A549 (cell line): Measurements from ENCODE around the gene CDHR1. TPM values are rescaled to one million over a fixed set of nuclear protein-coding genes. Genes with fewer than 3 reads are reported as not detected.

Source experiments
- ATAC-seq, 2 experiments: fragments of 200-7000 bp in 1 of 2; fragments of >200 bp in 1 of 2; cut with Nextera tagmentation in 1 of 2; cut with Tn5 transposase in 1 of 2; 3 replicates each; pipeline versions ENCODE4 v1.8.0 to v1.9.1; 2018 to 2020; ENCODE audit warnings: mild to moderate bottlenecking in 1 of 2, moderate library complexity in 1 of 2
- CTCF ChIA-PET: fragments of 300-600 bp; sonication (Branson Sonifier 250); formaldehyde crosslinking; extraction: SDS; loops from one replicate; lab custom pipeline; 2021; ENCODE audit warnings: antibody characterized with exemption, inconsistent platforms; lab: Yijun Ruan, JAX
- POLR2A ChIA-PET: fragments of 350-600 bp; formaldehyde crosslinking; extraction: SDS; loops from one replicate; lab custom pipeline; 2021; ENCODE audit warnings: antibody characterized with exemption, inconsistent platforms; lab: Yijun Ruan, JAX
- DNase-seq, 2 experiments: peaks; one replicate each; pipeline versions ENCODE4 v3.0.0 to v3.0.0-alpha.2; 2011 to 2016; ENCODE audit warnings: low read depth in 1 of 2, low spot score in 1 of 2
- FAIRE-seq: peaks from 2 replicates; lab custom pipeline; 2011; peaks lifted over from hg19 to GRCh38; lab: Jason Lieb, UNC
- H3K27ac ChIP-seq, 2 experiments: fragments of >200 bp; sonication (Bioruptor Twin); formaldehyde crosslinking; 3 replicates each; pipeline ENCODE4 v1.5.1; 2016 to 2017
- H3K4me1 ChIP-seq: fragments of >200 bp; sonication (Bioruptor Twin); formaldehyde crosslinking; 3 replicates; pipeline ENCODE4 v1.6.1; 2016
- H3K4me2 ChIP-seq: fragments of >200 bp; sonication (Bioruptor Twin); formaldehyde crosslinking; 3 replicates; pipeline ENCODE4 v1.6.1; 2016
- H3K4me3 ChIP-seq: fragments of >200 bp; sonication (Bioruptor Twin); formaldehyde crosslinking; 3 replicates; pipeline ENCODE4 v1.5.1; 2016
- H3K9me3 ChIP-seq: fragments of >200 bp; sonication (Bioruptor Twin); formaldehyde crosslinking; 3 replicates; pipeline ENCODE4 v1.6.1; 2016
- CEBPB ChIP-seq, 2 experiments: fragments of >200 bp in 1 of 2; sonication (Bioruptor Twin) in 1 of 2; formaldehyde crosslinking in 1 of 2; IDR thresholded peaks; 2 replicates each; pipeline ENCODE4 v1.6.1; 2012 to 2016
- CHD4 ChIP-seq: fragments of 200-600 bp; sonication (generic); IDR thresholded peaks from 2 replicates; pipeline ENCODE4 v1.6.1; 2016; ENCODE audit warnings: antibody characterized with exemption, mild to moderate bottlenecking, borderline replicate concordance
- FOSL2 ChIP-seq, 2 experiments: fragments of 450-650 bp in 1 of 2; fragments of >200 bp in 1 of 2; sonication (Bioruptor Twin) in 1 of 2; formaldehyde crosslinking; IDR thresholded peaks; 2 replicates each; pipeline versions ENCODE4 v1.5.0 to v1.6.1; 2016 to 2020; ENCODE audit warnings: mild to moderate bottlenecking in 1 of 2, moderate library complexity in 1 of 2
- HOXA7 ChIP-seq: fragments of 250-450 bp; sonication (Bioruptor Pico); IDR thresholded peaks from 2 replicates; pipeline ENCODE4 v1.5.0; 2020; ENCODE audit warnings: mild to moderate bottlenecking, moderate library complexity
- HOXB13 ChIP-seq: fragments of 250-450 bp; sonication (Bioruptor Pico); IDR thresholded peaks from 2 replicates; pipeline ENCODE4 v1.5.0; 2020; ENCODE audit warnings: low read depth, mild to moderate bottlenecking, moderate library complexity
- KDM1A ChIP-seq: fragments of 200-600 bp; sonication (generic); IDR thresholded peaks from 2 replicates; pipeline ENCODE4 v1.6.1; 2016; ENCODE audit warnings: low read depth, mild to moderate bottlenecking
- KDM5A ChIP-seq: fragments of 200-600 bp; sonication (generic); IDR thresholded peaks from 2 replicates; pipeline ENCODE4 v1.6.1; 2016; ENCODE audit warnings: antibody characterized with exemption, mild to moderate bottlenecking
- MAZ ChIP-seq: fragments of 150-350 bp; IDR thresholded peaks from 2 replicates; pipeline ENCODE4 v1.6.1; 2014; ENCODE audit warnings: antibody characterized with exemption, low read depth, low read length, borderline replicate concordance
- NFE2L2 ChIP-seq: fragments of 150-350 bp; conservative IDR thresholded peaks from 2 replicates; pipeline ENCODE4 v1.6.1; 2014; ENCODE audit warnings: low read length
- NR3C1 ChIP-seq: fragments of >200 bp; sonication (Bioruptor Twin); formaldehyde crosslinking; IDR thresholded peaks from 3 replicates; pipeline ENCODE4 v1.6.1; 2017
- PHF8 ChIP-seq: fragments of 200-600 bp; sonication (generic); IDR thresholded peaks from 2 replicates; pipeline ENCODE4 v1.6.1; 2016; ENCODE audit warnings: low read depth, mild to moderate bottlenecking, antibody characterized with exemption, moderate library complexity, borderline replicate concordance
- POLR2AphosphoS2 ChIP-seq: conservative IDR thresholded peaks from 2 replicates; pipeline ENCODE4 v1.6.1; 2012; ENCODE audit warnings: low read length, improper control_type of control experiment, inconsistent platforms
- RARB ChIP-seq: fragments of 250-450 bp; sonication (Bioruptor Pico); IDR thresholded peaks from 2 replicates; pipeline ENCODE4 v1.8.0; 2021; ENCODE audit warnings: mild to moderate bottlenecking, moderate library complexity
- RFX5 ChIP-seq: fragments of 450-650 bp; IDR thresholded peaks from 2 replicates; pipeline ENCODE4 v1.7.1; 2014; ENCODE audit warnings: antibody characterized with exemption, mild to moderate bottlenecking, moderate library complexity
- RNF2 ChIP-seq: fragments of 200-600 bp; sonication (generic); IDR thresholded peaks from 2 replicates; pipeline ENCODE4 v1.6.1; 2016; ENCODE audit warnings: low read depth, mild to moderate bottlenecking, antibody characterized with exemption, moderate library complexity, borderline replicate concordance
- SREBF2 ChIP-seq: fragments of 450-650 bp; IDR thresholded peaks from 2 replicates; pipeline ENCODE4 v1.6.1; 2014; ENCODE audit warnings: mild to moderate bottlenecking, moderate library complexity
- ZSCAN20 ChIP-seq: fragments of 250-450 bp; sonication (Bioruptor Pico); IDR thresholded peaks from 2 replicates; pipeline ENCODE4 v1.8.0; 2022; ENCODE audit warnings: mild to moderate bottlenecking, moderate library complexity
- WGBS: methylation state at CpG from one replicate; pipeline ENCODE4 v1.1.6; 2017; ENCODE audit errors: missing lambda C conversion rate; 5-methylcytosine and 5-hydroxymethylcytosine counted together
- polyA plus RNA-seq, 4 experiments: library from polyadenylated mRNA; depleted of rRNA in 3 of 4; stranded (reverse); fragments of >200 nt; fragmentation: RNase III in 1 of 4; extraction: RNeasy Plus Mini Kit Qiagen cat#74134 plus additional on column Dnase treatment in 1 of 4; gene quantifications; 2 replicates in 3 of 4; 3 replicates in 1 of 4; pipeline ENCODE4 v1.2.3, GENCODE V29; 2011 to 2017
- TF ChIP-seq, protein P1 (sequence below): fragments of >200 bp; sonication (Bioruptor Twin); formaldehyde crosslinking; IDR thresholded peaks from 3 replicates; pipeline ENCODE4 v1.6.1; 2016
- TF ChIP-seq, protein P2 (sequence below): IDR thresholded peaks from 2 replicates; pipeline ENCODE4 v1.6.1; 2012; ENCODE audit warnings: low read depth, borderline replicate concordance
- TF ChIP-seq, protein P3 (sequence below): fragments of 200-600 bp; sonication (generic); IDR thresholded peaks from 2 replicates; pipeline ENCODE4 v1.6.1; 2016; ENCODE audit warnings: antibody characterized with exemption, mild to moderate bottlenecking, moderate library complexity

CDHR1 gene
- polyA plus RNA-seq, 2 of the 4 experiments (the other 2 are of a cell fraction) = 0.04 to 0.09 TPM

DNA sequence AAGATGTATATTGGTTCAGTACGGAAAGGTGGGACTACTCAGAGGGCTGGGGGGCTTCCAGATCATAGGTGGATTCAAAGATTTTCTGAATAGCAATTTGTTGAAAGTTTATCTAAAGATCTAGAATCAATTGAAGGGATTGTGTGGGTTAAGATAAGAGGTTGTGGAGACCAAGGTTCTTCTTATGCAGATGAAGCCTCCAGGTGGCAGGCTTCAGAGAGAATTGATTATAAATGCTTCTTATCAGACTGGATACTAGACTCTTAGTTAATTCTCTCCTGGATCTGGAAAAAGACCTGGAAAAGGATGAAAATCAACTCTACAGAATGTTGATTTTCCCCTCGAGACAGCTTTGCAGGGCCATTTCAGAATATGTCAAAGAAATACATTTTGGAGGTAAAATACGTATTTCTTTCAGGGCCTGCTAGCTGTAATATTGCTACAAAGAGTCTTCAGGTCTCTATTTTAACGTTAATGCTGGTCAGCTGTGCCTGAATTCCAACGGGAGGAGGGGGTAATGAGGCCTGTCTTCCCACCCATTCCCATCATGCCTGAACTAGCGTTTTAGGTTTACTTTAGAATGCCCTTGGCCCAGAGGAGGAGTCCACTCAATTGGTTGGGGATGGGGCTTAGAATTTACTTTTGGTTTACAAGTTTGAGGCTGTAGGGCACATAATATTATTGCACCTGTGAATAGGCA, 33.5 kb upstream of the CDHR1 start:
- no peak overlapping the region for H3K27ac ChIP-seq
- H3K4me3 ChIP-seq = no peak overlapping the region
- no peak for TF ChIP-seq KDM5A
- TF ChIP-seq HOXB13 (CRISPR knock-in tag) = no peak
- no peak for TF ChIP-seq CHD4
- 51% methylated on average over 6 of the region's 6 CpGs for WGBS
- CTCF ChIA-PET = interaction anchor here (1.1 to 2.1 kb wide), 3 partner anchors 12 to 96 kb away, joined by 3 to 11 read pairs (median 5); no protein-coding TSS in a partner anchor
- no peak for DNase-seq
- no peak for FAIRE-seq
- no peaks in the 10 kb centered on the region for H3K4me1 ChIP-seq
- no peak for ATAC-seq
- POLR2A ChIA-PET = no interaction called here
- H3K4me2 ChIP-seq = no peak overlapping the region
- H3K9me3 ChIP-seq = no peaks in the 10 kb centered on the region

DNA sequence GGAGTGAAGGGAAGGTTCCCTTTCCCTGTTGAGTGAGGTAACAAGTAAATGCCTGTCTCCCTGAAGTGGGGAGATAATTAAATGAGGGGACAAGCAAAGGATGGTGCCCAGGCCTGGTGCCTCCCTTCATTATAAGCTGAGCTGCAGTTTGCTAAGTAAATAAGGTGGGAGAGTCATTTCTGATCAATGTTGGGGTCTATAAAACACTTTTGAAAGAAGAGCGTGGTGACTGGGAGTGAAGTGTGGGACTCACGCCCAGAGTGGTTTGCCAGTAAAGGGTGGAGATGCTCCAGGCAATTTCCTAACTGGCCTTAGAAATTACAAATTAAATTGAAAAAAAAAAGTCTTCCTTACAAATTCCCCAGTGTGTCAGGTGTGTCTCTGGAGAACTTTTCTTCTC, 30.3 kb upstream of the CDHR1 start:
- H3K4me3 ChIP-seq = no peak overlapping the region
- H3K4me1 ChIP-seq = no peaks in the 10 kb centered on the region
- DNase-seq = no peak
- ChIA-PET POLR2A (no interaction called here), CTCF (interaction anchor here (0.7 to 1.4 kb wide), 2 partner anchors 15 to 28 kb away, joined by 3 to 4 read pairs; no protein-coding TSS in a partner anchor)
- no peak for TF ChIP-seq RARB (CRISPR knock-in tag)
- no peak for TF ChIP-seq ZSCAN20
- no peak for TF ChIP-seq SREBF2
- TF ChIP-seq, protein P1, sequence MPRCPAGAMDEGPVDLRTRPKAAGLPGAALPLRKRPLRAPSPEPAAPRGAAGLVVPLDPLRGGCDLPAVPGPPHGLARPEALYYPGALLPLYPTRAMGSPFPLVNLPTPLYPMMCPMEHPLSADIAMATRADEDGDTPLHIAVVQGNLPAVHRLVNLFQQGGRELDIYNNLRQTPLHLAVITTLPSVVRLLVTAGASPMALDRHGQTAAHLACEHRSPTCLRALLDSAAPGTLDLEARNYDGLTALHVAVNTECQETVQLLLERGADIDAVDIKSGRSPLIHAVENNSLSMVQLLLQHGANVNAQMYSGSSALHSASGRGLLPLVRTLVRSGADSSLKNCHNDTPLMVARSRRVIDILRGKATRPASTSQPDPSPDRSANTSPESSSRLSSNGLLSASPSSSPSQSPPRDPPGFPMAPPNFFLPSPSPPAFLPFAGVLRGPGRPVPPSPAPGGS = no peak
- no peak for TF ChIP-seq NFE2L2
- no peak for TF ChIP-seq RNF2
- TF ChIP-seq HOXA7 (CRISPR knock-in tag) = no peak
- 81% methylated on average over 2 of the region's 2 CpGs for WGBS
- H3K4me2 ChIP-seq = no peak overlapping the region
- FAIRE-seq = no peak
- ATAC-seq = no peak
- no peak overlapping the region for H3K27ac ChIP-seq
- H3K9me3 ChIP-seq = no peaks in the 10 kb centered on the region

DNA sequence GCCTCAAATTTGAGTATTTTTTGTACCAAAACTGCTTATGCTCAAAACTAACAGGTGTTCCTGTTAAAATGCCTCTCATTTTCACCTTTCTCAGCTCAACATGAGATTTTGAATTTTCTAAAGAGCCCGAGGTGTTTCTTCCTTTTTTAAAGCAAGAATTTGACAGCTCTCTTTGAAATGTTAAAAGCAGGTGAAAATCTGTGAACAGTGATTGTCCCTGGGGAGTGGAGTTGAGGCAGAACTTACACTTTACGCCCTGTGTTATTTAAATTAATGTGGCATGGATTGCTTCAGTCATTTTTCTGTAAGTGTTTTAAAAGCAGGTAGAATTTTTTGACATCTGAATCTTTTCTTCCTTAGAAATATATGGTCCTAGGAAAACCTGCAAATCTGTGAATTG, 29.9 kb upstream of the CDHR1 start:
- Histone ChIP-seq H3K4me3 (no peak overlapping the region), H3K27ac (no peak overlapping the region), H3K4me2 (no peak overlapping the region), H3K9me3 (no peaks in the 10 kb centered on the region), H3K4me1 (no peaks in the 10 kb centered on the region)
- ChIA-PET POLR2A (no interaction called here), CTCF (interaction anchor here (0.7 kb wide), 1 partner anchor 29 kb away, joined by 3 read pairs; no protein-coding TSS in a partner anchor)
- no peak for DNase-seq
- TF ChIP-seq PHF8 = no peak
- no peak for TF ChIP-seq NR3C1
- no peak for TF ChIP-seq CEBPB (IDR thresholded peaks at IDR 0.05)
- TF ChIP-seq, protein P2, sequence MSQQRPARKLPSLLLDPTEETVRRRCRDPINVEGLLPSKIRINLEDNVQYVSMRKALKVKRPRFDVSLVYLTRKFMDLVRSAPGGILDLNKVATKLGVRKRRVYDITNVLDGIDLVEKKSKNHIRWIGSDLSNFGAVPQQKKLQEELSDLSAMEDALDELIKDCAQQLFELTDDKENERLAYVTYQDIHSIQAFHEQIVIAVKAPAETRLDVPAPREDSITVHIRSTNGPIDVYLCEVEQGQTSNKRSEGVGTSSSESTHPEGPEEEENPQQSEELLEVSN = no peak
- TF ChIP-seq, protein P3, sequence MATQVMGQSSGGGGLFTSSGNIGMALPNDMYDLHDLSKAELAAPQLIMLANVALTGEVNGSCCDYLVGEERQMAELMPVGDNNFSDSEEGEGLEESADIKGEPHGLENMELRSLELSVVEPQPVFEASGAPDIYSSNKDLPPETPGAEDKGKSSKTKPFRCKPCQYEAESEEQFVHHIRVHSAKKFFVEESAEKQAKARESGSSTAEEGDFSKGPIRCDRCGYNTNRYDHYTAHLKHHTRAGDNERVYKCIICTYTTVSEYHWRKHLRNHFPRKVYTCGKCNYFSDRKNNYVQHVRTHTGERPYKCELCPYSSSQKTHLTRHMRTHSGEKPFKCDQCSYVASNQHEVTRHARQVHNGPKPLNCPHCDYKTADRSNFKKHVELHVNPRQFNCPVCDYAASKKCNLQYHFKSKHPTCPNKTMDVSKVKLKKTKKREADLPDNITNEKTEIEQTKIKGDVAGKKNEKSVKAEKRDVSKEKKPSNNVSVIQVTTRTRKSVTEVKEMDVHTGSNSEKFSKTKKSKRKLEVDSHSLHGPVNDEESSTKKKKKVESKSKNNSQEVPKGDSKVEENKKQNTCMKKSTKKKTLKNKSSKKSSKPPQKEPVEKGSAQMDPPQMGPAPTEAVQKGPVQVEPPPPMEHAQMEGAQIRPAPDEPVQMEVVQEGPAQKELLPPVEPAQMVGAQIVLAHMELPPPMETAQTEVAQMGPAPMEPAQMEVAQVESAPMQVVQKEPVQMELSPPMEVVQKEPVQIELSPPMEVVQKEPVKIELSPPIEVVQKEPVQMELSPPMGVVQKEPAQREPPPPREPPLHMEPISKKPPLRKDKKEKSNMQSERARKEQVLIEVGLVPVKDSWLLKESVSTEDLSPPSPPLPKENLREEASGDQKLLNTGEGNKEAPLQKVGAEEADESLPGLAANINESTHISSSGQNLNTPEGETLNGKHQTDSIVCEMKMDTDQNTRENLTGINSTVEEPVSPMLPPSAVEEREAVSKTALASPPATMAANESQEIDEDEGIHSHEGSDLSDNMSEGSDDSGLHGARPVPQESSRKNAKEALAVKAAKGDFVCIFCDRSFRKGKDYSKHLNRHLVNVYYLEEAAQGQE = no peak
- no peak for TF ChIP-seq FOSL2 (IDR thresholded peaks at IDR 0.05)
- TF ChIP-seq FOSL2 (CRISPR knock-in tag; IDR thresholded peaks at IDR 0.05) = no peak
- no peak for TF ChIP-seq KDM1A
- no peak for TF ChIP-seq POLR2AphosphoS2
- TF ChIP-seq RFX5 = no peak
- no peak for TF ChIP-seq MAZ
- FAIRE-seq = no peak
- no peak for ATAC-seq
- 38% methylated on average over 2 of the region's 2 CpGs for WGBS
